Activated T-cell treated with anti-CD3 and anti-CD28 coated beads, Interleukin-2, amount 50 U/mL, for 4 hours (primary cell): Measurements from ENCODE around the gene GNA12. TPM values are rescaled to one million over a fixed set of nuclear protein-coding genes. Genes with fewer than 3 reads are reported as not detected.
"Not testable (repeated sequence)": the region's sequence is repeated elsewhere in the genome, so short reads cannot be mapped to it uniquely, and the experiment has no call there.

Experiments used
- ATAC-seq, 2 donors: fragments of 200-7000 bp; cut with Tn5 transposase; one replicate each; pipeline ENCODE4 v1.10.0; 2021
- DNase-seq: peaks from one replicate; pipeline ENCODE4 v3.0.0-alpha.2; 2020
- H3K27me3 Mint-ChIP-seq: one replicate; pipeline ENCODE4 v1.8.0; 2021; ENCODE audit warnings: low read depth, mixed read lengths
- H3K36me3 Mint-ChIP-seq: one replicate; pipeline ENCODE4 v1.8.0; 2022; ENCODE audit warnings: mixed read lengths; ENCODE audit not compliant: insufficient read depth
- H3K4me1 Mint-ChIP-seq: one replicate; pipeline ENCODE4 v1.8.0; 2021; ENCODE audit warnings: low read depth, mixed read lengths
- H3K4me3 Mint-ChIP-seq: one replicate; pipeline ENCODE4 v1.8.0; 2021; ENCODE audit warnings: mild to moderate bottlenecking, moderate library complexity, mixed read lengths
- H3K9me3 Mint-ChIP-seq: one replicate; pipeline ENCODE4 v1.8.0; 2021; ENCODE audit warnings: mixed read lengths
- total RNA-seq, 3 donors: library from RNA; stranded (reverse); gene quantifications; one replicate each; pipeline ENCODE4 v1.2.1, GENCODE V29; 2021

GNA12 gene
- total RNA-seq, 3 donors from 2014 or later: 23.7 to 25.7 (median 25.0) TPM

GRCh38 chr7:2748684-2749083 is 95.4 kb downstream of the GNA12 start:
- H3K36me3 Mint-ChIP-seq: peaks cover 10% of the 10 kb centered on the region
- H3K4me3 Mint-ChIP-seq, H3K9me3 Mint-ChIP-seq, ATAC-seq, H3K4me1 Mint-ChIP-seq, H3K27me3 Mint-ChIP-seq, DNase-seq: not testable (repeated sequence)

DNA sequence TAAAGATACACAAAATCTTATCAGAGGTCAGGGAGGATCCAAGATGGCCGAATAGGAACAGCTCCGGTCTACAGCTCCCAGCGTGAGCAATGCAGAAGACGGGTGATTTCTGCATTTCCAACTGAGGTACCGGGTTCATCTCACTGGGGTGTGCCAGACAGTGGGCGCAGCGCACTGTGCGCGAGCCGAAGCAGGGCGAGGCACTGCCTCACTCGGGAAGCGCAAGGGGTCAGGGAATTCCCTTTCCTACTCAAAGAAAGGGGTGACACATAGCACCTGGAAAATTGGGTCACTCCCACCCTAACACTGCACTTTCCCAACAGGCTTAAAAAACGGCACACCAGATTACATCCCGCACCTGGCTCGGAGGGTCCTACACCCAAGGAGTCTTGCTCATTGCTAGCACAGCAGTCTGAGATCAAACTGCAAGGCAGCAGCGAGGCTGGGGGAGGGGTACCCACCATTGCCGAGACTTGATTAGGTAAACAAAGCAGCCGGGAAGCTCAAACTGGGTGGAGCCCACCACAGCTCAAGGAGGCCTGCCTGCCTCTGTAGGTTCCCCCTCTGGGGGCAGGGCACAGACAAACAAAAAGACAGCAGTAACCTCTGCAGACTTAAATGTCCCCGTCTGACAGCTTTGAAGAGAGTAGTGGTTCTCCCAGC is 100.5 kb downstream of the GNA12 start:
- H3K9me3 Mint-ChIP-seq, H3K4me3 Mint-ChIP-seq, H3K4me1 Mint-ChIP-seq, DNase-seq, H3K36me3 Mint-ChIP-seq, H3K27me3 Mint-ChIP-seq, ATAC-seq: not testable (repeated sequence)

DNA sequence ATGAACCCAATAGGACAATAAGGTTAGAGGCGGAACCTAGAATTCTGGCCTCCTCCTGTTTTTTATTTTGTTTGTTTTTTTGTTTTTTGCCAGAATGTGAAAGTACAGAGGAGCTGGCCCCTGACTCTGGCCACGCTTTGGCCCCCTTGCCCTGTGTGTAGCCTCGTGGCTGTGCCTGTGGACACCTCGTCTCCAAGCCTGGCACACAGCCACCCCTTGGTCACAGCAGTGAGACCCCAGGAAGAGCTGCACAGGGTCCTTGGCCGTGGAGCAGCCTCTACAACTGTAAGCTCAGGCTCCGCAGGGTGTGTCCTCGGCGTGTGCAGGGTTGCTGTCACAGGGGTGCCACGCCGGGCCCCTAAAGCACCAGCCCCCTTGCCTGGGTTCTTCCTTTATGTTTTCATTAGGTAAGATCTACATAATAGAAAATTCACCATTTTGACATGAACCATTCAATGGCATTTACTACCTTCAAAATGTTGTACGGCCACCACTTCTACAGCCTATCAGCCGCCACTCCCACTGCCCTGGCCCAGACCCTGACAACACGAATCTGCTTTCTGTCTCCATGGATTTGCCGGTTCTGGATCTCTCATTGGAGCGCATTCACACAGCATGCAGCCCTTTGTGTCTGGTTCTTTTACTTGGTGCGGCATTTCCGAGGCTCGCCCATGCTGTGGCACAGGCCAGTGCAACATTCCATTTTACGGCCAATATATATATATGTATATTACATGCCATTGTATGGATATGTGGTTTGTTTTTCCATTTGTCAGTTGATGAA is 105.2 kb downstream of the GNA12 start:
- H3K27me3 Mint-ChIP-seq: no peaks in the 10 kb centered on the region
- H3K4me1 Mint-ChIP-seq: peaks cover 7% of the 10 kb centered on the region
- no peak for DNase-seq
- no peaks in the 10 kb centered on the region for H3K9me3 Mint-ChIP-seq
- no peak overlapping the region for H3K4me3 Mint-ChIP-seq
- peaks cover 3% of the 10 kb centered on the region for H3K36me3 Mint-ChIP-seq
- no peak for ATAC-seq

DNA sequence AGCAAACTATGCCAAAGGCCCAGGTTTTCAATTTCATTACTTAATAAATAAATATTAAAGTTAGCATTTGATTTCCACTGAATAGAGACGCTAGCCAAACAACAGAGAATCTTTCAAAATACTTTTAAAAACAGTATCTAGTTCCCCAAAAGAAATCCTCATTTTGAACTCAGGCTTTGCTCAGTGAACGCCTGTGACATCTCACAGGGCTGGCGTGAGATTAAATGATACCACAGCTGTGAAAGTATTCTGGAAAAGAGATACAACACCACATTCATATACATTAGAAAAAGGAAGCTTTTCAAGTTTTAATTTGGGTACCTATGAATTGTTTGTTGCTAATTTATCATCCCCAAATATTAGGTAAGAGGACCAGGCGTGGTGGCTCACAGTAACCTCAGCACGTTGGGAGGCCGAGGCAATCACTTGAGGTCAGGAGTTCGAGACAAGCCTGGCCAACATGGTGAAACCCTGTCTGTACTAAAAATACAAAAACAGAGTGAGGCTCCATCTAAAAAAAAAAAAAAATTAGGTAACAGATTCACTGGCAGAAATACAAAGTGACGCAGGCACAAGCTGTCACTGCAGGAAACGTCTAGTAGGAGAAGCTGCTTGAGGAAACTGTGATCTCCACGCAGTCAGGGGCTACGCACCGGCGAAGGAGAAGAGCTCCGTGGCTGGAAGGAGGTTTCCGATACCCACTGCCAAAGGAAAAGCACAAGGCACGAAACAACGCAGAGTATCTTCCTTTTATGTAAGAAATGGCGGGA is 106.2 kb downstream of the GNA12 start:
- Mint-ChIP-seq H3K36me3 (peaks cover 3% of the 10 kb centered on the region), H3K4me3 (no peak overlapping the region), H3K9me3 (no peaks in the 10 kb centered on the region), H3K27me3 (no peaks in the 10 kb centered on the region), H3K4me1 (peaks cover 7% of the 10 kb centered on the region)
- DNase-seq (no peak), ATAC-seq (no peak)

DNA sequence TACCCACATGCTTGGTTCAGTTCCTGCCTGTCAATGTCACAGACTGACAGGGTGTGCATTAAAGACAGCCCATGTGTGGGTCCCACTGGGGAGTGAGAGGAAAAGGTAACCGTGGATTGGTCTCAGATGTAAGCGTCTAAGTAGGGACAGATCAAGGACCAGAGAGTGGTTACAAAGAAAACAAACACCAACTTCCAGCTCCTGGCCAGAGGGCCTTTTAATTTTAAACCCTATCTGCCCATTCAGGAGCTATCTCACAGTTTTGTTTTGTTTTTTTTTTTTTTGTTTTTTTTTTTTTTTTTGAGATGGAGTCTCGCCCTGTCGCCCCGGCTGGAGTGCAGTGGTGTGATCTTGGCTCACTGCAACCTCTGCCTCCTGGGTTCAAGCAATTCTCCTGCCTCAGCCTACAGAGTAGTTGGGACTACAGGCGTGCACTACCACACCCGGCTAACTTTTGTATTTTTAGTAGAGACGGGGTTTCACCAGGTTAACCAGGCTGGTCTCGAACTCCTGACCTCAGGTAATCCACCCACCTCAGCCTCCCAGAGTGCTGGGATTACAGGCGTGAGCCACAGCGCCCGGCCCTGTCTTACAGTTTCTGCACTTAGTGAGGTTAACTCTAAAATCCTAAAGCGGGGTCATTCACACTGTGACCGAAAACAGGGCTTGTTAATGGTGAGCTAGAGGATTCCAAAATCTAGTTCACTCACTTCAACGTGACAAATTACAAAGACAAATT is 106.9 kb downstream of the GNA12 start:
- H3K4me3 Mint-ChIP-seq: not testable (repeated sequence)

GRCh38 chr7:2736411-2736914 is 107.6 kb downstream of the GNA12 start:
- no peaks in the 10 kb centered on the region for H3K9me3 Mint-ChIP-seq
- peaks cover 10% of the 10 kb centered on the region for H3K4me1 Mint-ChIP-seq
- no peak for DNase-seq
- no peaks in the 10 kb centered on the region for H3K27me3 Mint-ChIP-seq
- H3K4me3 Mint-ChIP-seq: no peak overlapping the region
- peaks cover 11% of the 10 kb centered on the region for H3K36me3 Mint-ChIP-seq
- ATAC-seq: no peak

More for the DNA sequence above, 106.9 kb downstream of the GNA12 start:
- not testable (repeated sequence) for ATAC-seq, H3K27me3 Mint-ChIP-seq, H3K9me3 Mint-ChIP-seq, H3K4me1 Mint-ChIP-seq, DNase-seq, H3K36me3 Mint-ChIP-seq

GRCh38 chr7:2735744-2736143 is 108.4 kb downstream of the GNA12 start:
- no peaks in the 10 kb centered on the region for H3K27me3 Mint-ChIP-seq
- H3K4me1 Mint-ChIP-seq: peaks cover 10% of the 10 kb centered on the region
- DNase-seq (no peak), ATAC-seq (no peak)
- peaks cover 17% of the 10 kb centered on the region for H3K36me3 Mint-ChIP-seq
- H3K9me3 Mint-ChIP-seq: no peaks in the 10 kb centered on the region
- H3K4me3 Mint-ChIP-seq: no peak overlapping the region

DNA sequence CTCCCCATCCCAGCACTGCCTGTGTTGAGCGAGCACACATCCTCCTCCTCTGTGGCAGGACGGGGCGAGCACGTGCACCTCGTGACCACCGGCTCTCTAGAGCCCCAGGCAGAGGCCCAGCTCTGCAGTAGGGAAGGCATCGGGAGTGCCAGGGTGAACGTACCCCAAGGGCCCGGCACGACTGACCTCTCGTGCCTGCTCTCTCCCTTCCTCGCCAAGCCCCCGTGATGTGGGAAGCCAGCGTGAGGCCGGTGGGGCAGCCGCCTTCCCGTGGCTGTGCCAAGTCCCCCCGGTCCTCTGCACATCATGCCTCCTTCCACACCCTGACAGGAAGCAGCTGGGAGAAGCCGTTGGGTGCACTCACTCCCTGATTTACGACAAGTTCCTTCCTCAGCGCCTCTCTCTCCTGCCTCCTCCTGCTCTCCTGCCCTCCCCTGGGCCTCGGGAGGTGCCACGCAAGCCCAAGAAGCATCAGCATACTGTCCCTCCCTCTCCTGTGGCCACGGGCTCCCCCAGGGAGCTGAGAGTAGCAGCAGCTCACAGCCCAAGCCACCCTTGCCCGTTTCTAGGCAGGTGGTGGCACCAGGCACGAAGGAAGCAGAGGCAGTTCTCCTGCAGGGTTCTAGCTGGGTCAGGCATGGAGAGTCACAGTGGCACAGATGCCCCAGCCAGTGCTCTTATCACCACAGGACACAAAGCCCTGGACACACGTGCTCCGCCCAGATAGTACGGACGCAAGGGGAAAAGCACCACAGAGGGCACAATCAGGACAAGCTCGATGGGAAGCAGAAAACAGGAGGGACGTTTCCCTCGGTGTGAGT is 109.1 kb downstream of the GNA12 start:
- ATAC-seq: peak; percentile 47 to 48

DNA sequence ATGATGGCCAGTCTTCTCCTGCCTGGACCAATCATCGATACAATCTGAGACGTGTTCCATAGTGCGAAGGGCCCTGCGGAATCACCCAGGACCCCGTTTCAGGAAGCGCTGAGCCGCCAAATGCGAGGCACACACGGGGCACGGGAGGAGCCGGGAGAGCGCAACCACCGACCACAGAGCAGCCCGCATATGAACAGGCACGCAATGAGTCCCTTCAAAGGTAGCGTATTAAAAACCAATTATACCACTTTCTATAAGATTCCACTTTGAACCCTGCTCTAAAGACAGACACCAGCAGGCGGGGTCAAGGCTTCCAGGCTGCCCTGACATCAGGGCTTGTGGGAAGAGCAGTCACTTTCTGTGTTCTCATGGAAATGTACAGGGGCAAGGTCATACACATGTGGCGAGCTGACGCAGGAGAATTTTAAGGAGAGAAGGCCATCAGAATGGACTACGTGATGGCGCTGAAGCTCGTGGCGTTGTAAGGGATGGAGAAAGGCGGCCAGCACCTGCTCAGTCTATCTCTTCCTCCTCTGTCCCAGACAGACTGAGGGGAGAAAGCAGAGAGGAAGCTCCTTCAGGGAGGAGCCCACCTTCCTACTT is 109.9 kb downstream of the GNA12 start:
- no peak for DNase-seq
- Mint-ChIP-seq H3K4me3 (no peak overlapping the region), H3K4me1 (peaks cover 10% of the 10 kb centered on the region), H3K36me3 (peaks cover 24% of the 10 kb centered on the region), H3K9me3 (no peaks in the 10 kb centered on the region), H3K27me3 (no peaks in the 10 kb centered on the region)
- ATAC-seq: peak in 1 of 2 donors; percentile 12

More for the DNA sequence above, 109.1 kb downstream of the GNA12 start:
- Mint-ChIP-seq H3K36me3 (peaks cover 21% of the 10 kb centered on the region), H3K4me1 (peaks cover 10% of the 10 kb centered on the region), H3K4me3 (no peak overlapping the region), H3K27me3 (no peaks in the 10 kb centered on the region), H3K9me3 (no peaks in the 10 kb centered on the region)
- no peak for DNase-seq

- Mint-ChIP-seq H3K36me3 (peaks cover 26% of the 10 kb centered on the region), H3K4me3 (no peak overlapping the region), H3K27me3 (no peaks in the 10 kb centered on the region), H3K9me3 (no peaks in the 10 kb centered on the region), H3K4me1 (peaks cover 10% of the 10 kb centered on the region)
- ATAC-seq: no peak
- no peak for DNase-seq
Measured at GRCh38 chr7:2732959-2733584, 111.0 kb downstream of the GNA12 start.

DNA sequence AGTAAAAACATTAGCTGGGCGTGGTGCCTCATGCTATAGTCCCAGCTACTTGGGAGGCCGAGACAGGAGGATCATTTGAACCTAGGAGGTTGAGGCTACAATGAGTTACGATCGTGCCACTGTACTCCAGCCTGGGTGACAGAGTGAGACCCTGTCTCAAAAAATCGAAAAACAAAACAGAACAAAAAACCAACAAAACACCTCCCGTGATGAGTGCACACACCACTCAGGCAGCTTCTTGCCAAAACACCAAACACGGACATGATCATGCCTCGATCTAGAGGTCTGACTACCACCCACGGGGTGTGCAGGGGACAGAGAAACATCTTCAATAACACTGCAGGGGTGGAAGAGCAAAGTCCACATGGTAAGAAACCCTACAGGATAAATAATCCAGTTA is 111.7 kb downstream of the GNA12 start:
- Mint-ChIP-seq H3K27me3 (no peaks in the 10 kb centered on the region), H3K4me1 (peaks cover 10% of the 10 kb centered on the region), H3K9me3 (no peaks in the 10 kb centered on the region), H3K4me3 (no peak overlapping the region), H3K36me3 (peaks cover 27% of the 10 kb centered on the region)
- no peak for ATAC-seq
- DNase-seq: no peak

- DNase-seq: no peak
Measured at GRCh38 chr7:2730846-2731770, 113.0 kb downstream of the GNA12 start.

More at GRCh38 chr7:2730846-2731770, 113.0 kb downstream of the GNA12 start:
- Mint-ChIP-seq H3K9me3 (no peaks in the 10 kb centered on the region), H3K27me3 (no peaks in the 10 kb centered on the region), H3K4me1 (peaks cover 7% of the 10 kb centered on the region), H3K36me3 (peaks cover 29% of the 10 kb centered on the region), H3K4me3 (no peak overlapping the region)
- no peak for ATAC-seq
